Hepatocyte (in vitro differentiated cells): ENCODE data around the gene ARID4B. TPM values are rescaled to one million over a fixed set of nuclear protein-coding genes. Genes with fewer than 3 reads are reported as not detected.
"Not testable (repeated sequence)": the region's sequence is repeated elsewhere in the genome, so short reads cannot be mapped to it uniquely, and the experiment has no call there.

Experiments used
- DNase-seq: peaks from one replicate; pipeline ENCODE4 v3.0.0-alpha.2; 2016; ENCODE audit warnings: low spot score
- H2AFZ ChIP-seq: fragments of 200-600 bp; sonication (generic); 2 replicates; pipeline ENCODE4 v1.6.0; 2016; ENCODE audit warnings: antibody characterized with exemption, mild to moderate bottlenecking
- H3K27ac ChIP-seq: fragments of 200-600 bp; sonication (generic); 2 replicates; pipeline ENCODE4 v1.5.1; 2016; ENCODE audit warnings: mild to moderate bottlenecking
- H3K27me3 ChIP-seq: fragments of 200-600 bp; sonication (generic); 2 replicates; pipeline ENCODE4 v1.6.1; 2016
- H3K36me3 ChIP-seq: fragments of 200-600 bp; sonication (generic); replicated peaks from 2 replicates; pipeline ENCODE4 v1.5.1; 2016; ENCODE audit warnings: low read depth; ENCODE audit not compliant: insufficient read depth
- H3K4me1 ChIP-seq: fragments of 200-600 bp; sonication (generic); 2 replicates; pipeline ENCODE4 v1.5.1; 2016; ENCODE audit warnings: mild to moderate bottlenecking, moderate library complexity; ENCODE audit not compliant: insufficient read depth
- H3K4me2 ChIP-seq: fragments of 200-600 bp; sonication (generic); 2 replicates; pipeline ENCODE4 v1.6.0; 2016
- H3K4me3 ChIP-seq: fragments of 200-600 bp; sonication (generic); 2 replicates; pipeline ENCODE4 v1.5.1; 2016; ENCODE audit warnings: mild to moderate bottlenecking
- H3K79me2 ChIP-seq: fragments of 200-600 bp; sonication (generic); 2 replicates; pipeline ENCODE4 v1.6.0; 2017; ENCODE audit warnings: mild to moderate bottlenecking
- H3K9me2 ChIP-seq: fragments of 200-600 bp; sonication (generic); replicated peaks from 2 replicates; pipeline ENCODE4 v1.6.0; 2017; ENCODE audit warnings: mild to moderate bottlenecking; ENCODE audit not compliant: insufficient read depth
- H3K9me3 ChIP-seq: fragments of 200-600 bp; sonication (generic); 2 replicates; pipeline ENCODE4 v1.5.1; 2016; ENCODE audit warnings: low read depth, mild to moderate bottlenecking
- H4K20me1 ChIP-seq: fragments of 200-600 bp; sonication (generic); 2 replicates; pipeline ENCODE4 v1.6.0; 2016; ENCODE audit warnings: mild to moderate bottlenecking; ENCODE audit not compliant: insufficient read depth, poor library complexity, severe bottlenecking
- EZH2 ChIP-seq: fragments of 200-600 bp; sonication (generic); IDR thresholded peaks from 2 replicates; pipeline ENCODE4 v1.6.1; 2016; ENCODE audit warnings: antibody characterized with exemption, mild to moderate bottlenecking, borderline replicate concordance
- EZH2phosphoT487 ChIP-seq: fragments of 200-600 bp; sonication (generic); IDR thresholded peaks from one replicate; pipeline ENCODE4 v1.6.1; 2018; ENCODE audit warnings: antibody characterized with exemption, mild to moderate bottlenecking, low read depth, moderate library complexity; ENCODE audit not compliant: unreplicated experiment, severe bottlenecking
- WGBS: methylation state at CpG from one replicate; pipeline ENCODE4 v1.1.6; 2016; ENCODE audit warnings: low lambda C conversion rate; ENCODE audit errors: missing lambda C conversion rate; 5-methylcytosine and 5-hydroxymethylcytosine counted together
- polyA plus RNA-seq: library from polyadenylated mRNA; unstranded; fragments of >200 nt; fragmentation: Nextera tagmentation; extraction: Ambion mirVana; gene quantifications from 2 replicates; pipeline ENCODE4 v1.2.1, GENCODE V29; 2016
- total RNA-seq: library from RNA; depleted of rRNA; stranded (reverse); fragments of >200 nt; gene quantifications from 2 replicates; pipeline ENCODE4 v1.2.3, GENCODE V29; 2014
- TF ChIP-seq, protein P1 (sequence below): fragments of 200-600 bp; sonication (generic); IDR thresholded peaks from 2 replicates; pipeline ENCODE4 v1.5.1; 2016; ENCODE audit warnings: antibody characterized with exemption, mild to moderate bottlenecking; ENCODE audit not compliant: poor library complexity

ARID4B gene
- total and polyA plus RNA-seq, 2 experiments from 2014 or later, result 29.4 to 35.0 TPM

DNA sequence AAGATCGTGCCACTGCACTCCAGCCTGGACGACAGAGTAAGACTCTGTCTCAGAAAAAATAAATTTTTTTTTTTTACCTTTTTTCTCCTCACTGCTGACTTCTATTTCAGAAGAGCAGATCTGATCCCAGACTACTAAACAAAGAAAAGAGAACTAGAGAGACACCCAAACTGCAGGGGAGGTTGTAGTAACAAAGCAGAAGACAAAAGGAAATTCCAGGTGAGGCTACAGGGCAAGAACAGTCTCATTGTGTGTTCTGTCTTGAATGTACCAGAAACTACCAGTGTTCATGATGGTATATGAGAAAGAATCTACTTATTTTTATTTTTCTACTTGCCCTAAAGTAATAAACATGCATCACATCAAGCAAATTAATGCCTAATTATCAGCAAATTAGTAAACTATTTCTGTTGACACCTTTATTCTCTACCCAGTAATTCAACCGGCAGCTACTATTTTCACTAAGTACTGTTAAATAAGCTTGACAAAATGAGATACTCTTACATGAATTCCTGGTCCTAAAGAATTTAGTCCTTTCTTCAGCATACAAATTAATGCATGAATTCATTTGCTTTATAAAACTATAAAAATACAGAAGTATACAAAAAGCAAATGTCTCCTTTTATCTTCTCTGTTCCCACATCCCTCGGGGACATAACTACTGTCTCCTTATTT lies 40.6 kb downstream of the ARID4B start:
- Histone ChIP-seq H3K27me3 (no peaks in the 10 kb centered on the region), H2AFZ (no peak overlapping the region), H3K4me2 (no peak overlapping the region), H3K27ac (no peak overlapping the region), H4K20me1 (peaks cover 91% of the 10 kb centered on the region), H3K79me2 (peaks cover 100% of the 10 kb centered on the region), H3K36me3 (no peaks in the 10 kb centered on the region), H3K9me2 (no peaks in the 10 kb centered on the region), H3K4me1 (no peaks in the 10 kb centered on the region), H3K9me3 (no peaks in the 10 kb centered on the region), H3K4me3 (no peak overlapping the region)
- DNase-seq, result no peak
- TF ChIP-seq EZH2 (no peak), EZH2phosphoT487 (no peak)
- TF ChIP-seq, protein P1, sequence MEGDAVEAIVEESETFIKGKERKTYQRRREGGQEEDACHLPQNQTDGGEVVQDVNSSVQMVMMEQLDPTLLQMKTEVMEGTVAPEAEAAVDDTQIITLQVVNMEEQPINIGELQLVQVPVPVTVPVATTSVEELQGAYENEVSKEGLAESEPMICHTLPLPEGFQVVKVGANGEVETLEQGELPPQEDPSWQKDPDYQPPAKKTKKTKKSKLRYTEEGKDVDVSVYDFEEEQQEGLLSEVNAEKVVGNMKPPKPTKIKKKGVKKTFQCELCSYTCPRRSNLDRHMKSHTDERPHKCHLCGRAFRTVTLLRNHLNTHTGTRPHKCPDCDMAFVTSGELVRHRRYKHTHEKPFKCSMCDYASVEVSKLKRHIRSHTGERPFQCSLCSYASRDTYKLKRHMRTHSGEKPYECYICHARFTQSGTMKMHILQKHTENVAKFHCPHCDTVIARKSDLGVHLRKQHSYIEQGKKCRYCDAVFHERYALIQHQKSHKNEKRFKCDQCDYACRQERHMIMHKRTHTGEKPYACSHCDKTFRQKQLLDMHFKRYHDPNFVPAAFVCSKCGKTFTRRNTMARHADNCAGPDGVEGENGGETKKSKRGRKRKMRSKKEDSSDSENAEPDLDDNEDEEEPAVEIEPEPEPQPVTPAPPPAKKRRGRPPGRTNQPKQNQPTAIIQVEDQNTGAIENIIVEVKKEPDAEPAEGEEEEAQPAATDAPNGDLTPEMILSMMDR, result no peak
- 91% methylated on average over 4 of the region's 4 CpGs for WGBS

DNA sequence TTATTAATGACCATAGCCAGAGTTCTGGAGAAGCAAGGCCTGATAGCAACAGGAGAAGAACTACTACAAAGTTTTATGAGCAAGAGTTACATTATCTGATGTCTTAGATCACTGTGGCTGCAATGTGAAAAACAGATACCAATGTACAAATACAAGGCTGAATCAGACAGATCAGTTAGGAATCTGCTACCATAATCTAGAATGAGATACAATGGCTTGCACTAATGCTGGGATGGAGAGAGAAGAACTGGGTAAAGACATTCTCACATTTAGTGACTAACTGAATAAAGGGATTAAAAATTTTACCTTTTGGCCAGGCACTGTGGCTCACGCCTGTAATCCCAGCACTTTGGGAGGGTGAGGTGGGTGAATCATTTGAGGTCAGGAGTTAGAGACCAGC lies 41.3 kb downstream of the ARID4B start:
- Histone ChIP-seq H3K9me3 (no peaks in the 10 kb centered on the region), H3K79me2 (peaks cover 100% of the 10 kb centered on the region), H3K9me2 (no peaks in the 10 kb centered on the region), H3K27ac (no peak overlapping the region), H3K4me3 (no peak overlapping the region), H3K4me1 (no peaks in the 10 kb centered on the region), H3K36me3 (no peaks in the 10 kb centered on the region), H2AFZ (no peak overlapping the region), H3K27me3 (no peaks in the 10 kb centered on the region), H3K4me2 (no peak overlapping the region), H4K20me1 (peaks cover 91% of the 10 kb centered on the region)
- WGBS, result 100% methylated on average over 1 of the region's 1 CpG
- no peak for DNase-seq
- no peak for TF ChIP-seq EZH2
- no peak for TF ChIP-seq EZH2phosphoT487
- TF ChIP-seq, protein P1, result no peak

- H3K9me3 ChIP-seq, result no peaks in the 10 kb centered on the region
- no peak for DNase-seq
- WGBS, result over 99% methylated on average over 6 of the region's 6 CpGs
- H3K36me3 ChIP-seq, result no peaks in the 10 kb centered on the region
- H4K20me1 ChIP-seq, result peaks cover 91% of the 10 kb centered on the region
- no peak overlapping the region for H3K4me3 ChIP-seq
- peaks cover 6% of the 10 kb centered on the region for H3K4me1 ChIP-seq
- no peaks in the 10 kb centered on the region for H3K27me3 ChIP-seq
- TF ChIP-seq EZH2, result no peak
- TF ChIP-seq, protein P1, result no peak
- TF ChIP-seq EZH2phosphoT487, result no peak
- H3K27ac ChIP-seq, result no peak overlapping the region
- H3K79me2 ChIP-seq, result peaks cover 100% of the 10 kb centered on the region
- no peak overlapping the region for H2AFZ ChIP-seq
- no peak overlapping the region for H3K4me2 ChIP-seq
- H3K9me2 ChIP-seq, result no peaks in the 10 kb centered on the region
These were observed 43.7 kb downstream of the ARID4B start for GRCh38 chr1:235284231-235284769.

DNA sequence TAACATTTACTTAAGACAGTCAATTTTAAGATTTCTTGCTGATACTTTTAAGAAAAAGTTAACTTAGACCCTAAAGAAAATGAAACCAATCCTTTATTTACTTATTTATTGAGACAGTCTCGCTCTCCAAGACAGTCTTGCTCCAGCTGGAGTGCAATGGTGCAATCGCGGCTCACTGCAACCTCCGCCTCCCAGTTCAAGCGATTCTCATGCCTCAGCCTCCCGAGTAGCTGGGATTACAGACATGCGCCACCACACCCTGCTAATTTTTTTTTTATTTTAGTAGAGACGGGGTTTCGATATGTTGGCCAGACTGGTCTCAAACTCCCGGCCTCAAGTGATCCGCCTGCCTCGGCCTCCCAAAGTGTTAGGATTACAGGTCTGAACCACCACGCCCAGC lies 44.3 kb downstream of the ARID4B start:
- not testable (repeated sequence) for H3K27me3 ChIP-seq, DNase-seq, H2AFZ ChIP-seq, H3K27ac ChIP-seq, H3K9me2 ChIP-seq, H3K36me3 ChIP-seq, H3K9me3 ChIP-seq, H3K4me3 ChIP-seq, H3K4me2 ChIP-seq
- Histone ChIP-seq H4K20me1 (peaks cover 91% of the 10 kb centered on the region), H3K79me2 (peaks cover 100% of the 10 kb centered on the region), H3K4me1 (peaks cover 12% of the 10 kb centered on the region)
- 98% methylated on average over 13 of the region's 13 CpGs for WGBS
